Osteoblast (primary cell): Measurements from ENCODE around the gene C3orf20. TPM values are rescaled to one million over a fixed set of nuclear protein-coding genes. Genes with fewer than 3 reads are reported as not detected.

Source experiments
- DNase-seq: peaks from one replicate; pipeline ENCODE4 v3.0.0; 2011; ENCODE audit warnings: low spot score, mixed read lengths; ENCODE audit not compliant: insufficient read length; ENCODE audit errors: missing footprints
- H2AFZ ChIP-seq: 2 replicates; pipeline ENCODE4 v1.6.0; 2011; ENCODE audit warnings: mild to moderate bottlenecking, low read length
- H3K27ac ChIP-seq: 2 replicates; pipeline ENCODE4 v1.5.1; 2011; ENCODE audit warnings: mild to moderate bottlenecking, low read depth, low read length, moderate library complexity
- H3K27me3 ChIP-seq: 2 replicates; pipeline ENCODE4 v1.6.0; 2012; ENCODE audit warnings: mild to moderate bottlenecking, control low read depth, inconsistent platforms, low read length, moderate library complexity; ENCODE audit not compliant: insufficient read depth
- H3K36me3 ChIP-seq: 2 replicates; pipeline ENCODE4 v1.5.1; 2011; ENCODE audit warnings: mild to moderate bottlenecking, low read length, control low read depth, moderate library complexity; ENCODE audit not compliant: insufficient read depth
- H3K4me1 ChIP-seq: 2 replicates; pipeline ENCODE4 v1.5.1; 2011; ENCODE audit warnings: mild to moderate bottlenecking, low read length, control low read depth, moderate library complexity; ENCODE audit not compliant: insufficient read depth
- H3K4me2 ChIP-seq: 2 replicates; pipeline ENCODE4 v1.6.0; 2011; ENCODE audit warnings: mild to moderate bottlenecking, low read length; ENCODE audit not compliant: insufficient read depth
- H3K4me3 ChIP-seq: fragments of 200-600 bp; sonication (generic); 3 replicates; pipeline ENCODE4 v1.5.1; 2012; ENCODE audit warnings: mild to moderate bottlenecking, low read length, inconsistent platforms; ENCODE audit not compliant: insufficient read depth
- H3K79me2 ChIP-seq: 2 replicates; pipeline ENCODE4 v1.6.0; 2012; ENCODE audit warnings: mild to moderate bottlenecking, low read length, control low read depth, inconsistent platforms; ENCODE audit not compliant: insufficient read depth
- H3K9me3 ChIP-seq: 2 replicates; pipeline ENCODE4 v1.5.1; 2011; ENCODE audit warnings: low read depth, low read length, control low read depth
- H4K20me1 ChIP-seq: 2 replicates; pipeline ENCODE4 v1.6.0; 2012; ENCODE audit warnings: mild to moderate bottlenecking, low read length, control low read depth; ENCODE audit not compliant: insufficient read depth
- total RNA-seq: library from RNA; depleted of rRNA; stranded (reverse); fragments of >200 nt; gene quantifications from 2 replicates; pipeline ENCODE4 v1.2.3, GENCODE V29; 2012
- TF ChIP-seq, protein P1 (sequence below): IDR thresholded peaks from 2 replicates; pipeline ENCODE4 v1.5.1; 2011; ENCODE audit warnings: mild to moderate bottlenecking, low read depth, low read length, moderate library complexity; ENCODE audit errors: extremely low read depth

Gene C3orf20
- total RNA-seq, 1 donor = under 0.01 TPM

DNA sequence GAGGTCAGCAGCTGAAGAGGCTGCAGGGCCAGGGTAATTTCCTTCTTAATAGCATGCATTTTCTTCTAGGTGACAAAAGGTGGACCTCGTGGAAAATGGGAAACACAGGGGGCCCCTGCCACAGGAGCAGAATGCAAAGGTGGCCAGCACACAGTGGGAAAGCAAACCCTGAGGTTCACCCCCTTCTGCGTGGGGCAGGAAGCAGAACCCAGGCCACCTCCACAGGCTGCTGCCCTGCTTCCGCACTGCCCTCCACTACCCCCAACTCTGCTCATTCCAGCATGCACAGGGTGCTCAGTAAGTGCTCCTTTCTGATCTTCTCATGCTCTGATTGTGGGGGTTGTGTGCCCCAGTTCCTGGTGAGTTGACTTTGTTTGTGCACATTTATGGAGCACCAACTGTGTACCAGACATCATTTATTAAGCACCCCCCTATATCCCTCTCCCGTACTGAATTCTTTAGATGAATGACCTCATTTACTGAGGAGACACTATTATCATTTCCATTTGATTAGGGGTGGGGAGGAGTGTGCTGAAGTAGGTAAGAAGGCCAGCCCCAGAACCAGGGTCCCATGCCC lies 131.1 kb downstream of the C3orf20 start:
- Histone ChIP-seq H3K27ac (no peak overlapping the region), H3K4me3 (no peak overlapping the region), H3K9me3 (no peaks in the 10 kb centered on the region), H3K36me3 (no peaks in the 10 kb centered on the region), H3K79me2 (no peaks in the 10 kb centered on the region), H3K4me2 (no peak overlapping the region), H4K20me1 (no peaks in the 10 kb centered on the region), H2AFZ (no peak overlapping the region), H3K4me1 (no peaks in the 10 kb centered on the region), H3K27me3 (peaks cover 15% of the 10 kb centered on the region)
- no peak for DNase-seq
- TF ChIP-seq, protein P1, sequence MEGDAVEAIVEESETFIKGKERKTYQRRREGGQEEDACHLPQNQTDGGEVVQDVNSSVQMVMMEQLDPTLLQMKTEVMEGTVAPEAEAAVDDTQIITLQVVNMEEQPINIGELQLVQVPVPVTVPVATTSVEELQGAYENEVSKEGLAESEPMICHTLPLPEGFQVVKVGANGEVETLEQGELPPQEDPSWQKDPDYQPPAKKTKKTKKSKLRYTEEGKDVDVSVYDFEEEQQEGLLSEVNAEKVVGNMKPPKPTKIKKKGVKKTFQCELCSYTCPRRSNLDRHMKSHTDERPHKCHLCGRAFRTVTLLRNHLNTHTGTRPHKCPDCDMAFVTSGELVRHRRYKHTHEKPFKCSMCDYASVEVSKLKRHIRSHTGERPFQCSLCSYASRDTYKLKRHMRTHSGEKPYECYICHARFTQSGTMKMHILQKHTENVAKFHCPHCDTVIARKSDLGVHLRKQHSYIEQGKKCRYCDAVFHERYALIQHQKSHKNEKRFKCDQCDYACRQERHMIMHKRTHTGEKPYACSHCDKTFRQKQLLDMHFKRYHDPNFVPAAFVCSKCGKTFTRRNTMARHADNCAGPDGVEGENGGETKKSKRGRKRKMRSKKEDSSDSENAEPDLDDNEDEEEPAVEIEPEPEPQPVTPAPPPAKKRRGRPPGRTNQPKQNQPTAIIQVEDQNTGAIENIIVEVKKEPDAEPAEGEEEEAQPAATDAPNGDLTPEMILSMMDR = no peak

DNA sequence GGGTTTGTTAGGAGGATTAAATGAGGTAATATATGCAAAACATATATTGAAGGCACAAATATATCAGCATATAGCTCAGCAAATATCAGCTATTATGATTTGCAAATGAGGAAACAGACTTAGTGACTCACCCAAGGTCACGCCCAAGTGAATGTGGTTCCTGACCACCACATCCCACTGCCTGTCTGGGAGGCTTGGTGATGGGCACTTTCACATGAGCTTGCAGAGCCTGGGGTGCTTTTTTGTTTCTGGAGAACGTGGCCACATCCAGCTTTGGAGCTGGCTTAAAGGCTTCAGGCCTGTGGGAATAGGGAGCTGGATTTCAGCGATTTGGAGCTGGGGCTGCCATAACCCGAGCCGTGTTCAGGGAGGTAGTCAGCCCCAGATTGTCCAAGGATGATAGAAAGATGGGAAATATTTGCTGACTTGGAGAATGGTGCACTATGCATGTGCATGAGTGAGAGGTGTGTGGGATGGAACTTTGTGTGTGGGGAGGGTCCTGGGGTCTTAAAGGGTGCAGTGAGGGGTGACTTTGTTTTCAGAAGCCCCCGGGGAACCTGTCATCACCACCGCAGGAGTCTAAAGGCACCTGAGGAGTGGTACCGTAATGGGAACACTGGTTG lies 131.8 kb downstream of the C3orf20 start:
- TF ChIP-seq, protein P1 = no peak
- DNase-seq = peak; percentile 91
- Histone ChIP-seq H3K27ac (no peak overlapping the region), H3K27me3 (peaks cover 22% of the 10 kb centered on the region), H3K4me3 (no peak overlapping the region), H3K4me1 (no peaks in the 10 kb centered on the region), H2AFZ (no peak overlapping the region), H3K36me3 (no peaks in the 10 kb centered on the region), H3K4me2 (no peak overlapping the region), H4K20me1 (no peaks in the 10 kb centered on the region), H3K9me3 (no peaks in the 10 kb centered on the region), H3K79me2 (no peaks in the 10 kb centered on the region)

DNA sequence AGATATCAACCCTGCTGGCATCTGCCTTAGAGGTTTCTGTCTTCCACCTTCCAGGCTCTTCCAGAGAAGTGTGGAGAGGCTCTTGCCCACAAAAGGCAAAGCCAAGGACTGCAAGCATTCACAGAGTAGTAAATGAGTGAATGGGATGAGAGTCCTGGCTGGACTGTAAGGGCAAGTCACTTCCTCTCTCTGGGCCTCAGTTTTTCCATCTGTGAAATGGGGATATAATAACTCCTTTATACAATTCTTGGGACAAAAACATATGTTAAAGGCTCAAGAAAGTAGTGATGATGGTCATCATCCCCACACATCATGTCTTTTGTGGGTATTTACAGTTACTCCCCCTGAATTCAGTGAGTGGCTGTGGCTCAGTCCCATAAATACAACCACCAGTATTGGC lies 133.1 kb downstream of the C3orf20 start:
- H3K27me3 ChIP-seq = peaks cover 35% of the 10 kb centered on the region
- no peaks in the 10 kb centered on the region for H3K4me1 ChIP-seq
- H4K20me1 ChIP-seq = no peaks in the 10 kb centered on the region

More for the DNA sequence above, 133.1 kb downstream of the C3orf20 start:
- Histone ChIP-seq H3K36me3 (no peaks in the 10 kb centered on the region), H3K79me2 (no peaks in the 10 kb centered on the region), H3K9me3 (no peaks in the 10 kb centered on the region), H3K4me2 (no peak overlapping the region), H2AFZ (no peak overlapping the region), H3K4me3 (no peak overlapping the region), H3K27ac (no peak overlapping the region)
- DNase-seq = no peak
- TF ChIP-seq, protein P1 = no peak
